Measurements from ENCODE around the gene TMEM119.
"Not testable (repeated sequence)": the region's sequence is repeated elsewhere in the genome, so short reads cannot be mapped to it uniquely, and the experiment has no call there.

Gene TMEM119

GRCh38 chr12:108581311-108582227, 16.3 kb downstream of the TMEM119 start:
- DNase-seq, result no peak

- DNase-seq, result no peak
These were observed 17.4 kb downstream of the TMEM119 start for GRCh38 chr12:108580531-108580930.

GRCh38 chr12:108578813-108579212, 19.1 kb downstream of the TMEM119 start:
- DNase-seq, result no peak

GRCh38 chr12:108578264-108578663, 19.6 kb downstream of the TMEM119 start:
- no peak for DNase-seq

GRCh38 chr12:108577458-108577857, 20.4 kb downstream of the TMEM119 start:
- no peak for DNase-seq

- no peak for DNase-seq
These were observed 21.1 kb downstream of the TMEM119 start for GRCh38 chr12:108576660-108577234.

- DNase-seq, result peak; percentile 42
These were observed 22.5 kb downstream of the TMEM119 start for GRCh38 chr12:108575199-108575912.

- not testable (repeated sequence) for DNase-seq
These were observed 23.6 kb downstream of the TMEM119 start for GRCh38 chr12:108574276-108574675.

- no peak for DNase-seq
These were observed 24.6 kb downstream of the TMEM119 start for GRCh38 chr12:108573317-108573716.

GRCh38 chr12:108572166-108572790, 25.6 kb downstream of the TMEM119 start:
- no peak for DNase-seq

GRCh38 chr12:108571609-108572165, 26.2 kb downstream of the TMEM119 start:
- no peak for DNase-seq

GRCh38 chr12:108570743-108571608, 26.9 kb downstream of the TMEM119 start:
- no peak for DNase-seq

GRCh38 chr12:108568338-108569154, 29.3 kb downstream of the TMEM119 start:
- peak; percentile 76 for DNase-seq

GRCh38 chr12:108567406-108568337, 30.2 kb downstream of the TMEM119 start:
- DNase-seq, result no peak

- no peak for DNase-seq
These were observed 31.4 kb downstream of the TMEM119 start for GRCh38 chr12:108566452-108566851.

- DNase-seq, result peak; percentile 83
These were observed 31.9 kb downstream of the TMEM119 start for GRCh38 chr12:108565976-108566375.

GRCh38 chr12:108565146-108565545, 32.7 kb downstream of the TMEM119 start:
- DNase-seq, result no peak

- no peak for DNase-seq
These were observed 33.2 kb downstream of the TMEM119 start for GRCh38 chr12:108564724-108565123.

- no peak for DNase-seq
These were observed 34.1 kb downstream of the TMEM119 start for GRCh38 chr12:108563804-108564151.

Measured in CD4-positive, alpha-beta T cell treated with Interleukin-6 for 4 hours (primary cell).